HG03135 (cell line): ENCODE measurements around the gene PRAMEF20.

Experiments
- ATAC-seq: cut with Tn5 transposase; IDR thresholded peaks from one replicate; pipeline ENCODE4 v1.9.1; 2021; ENCODE audit warnings: mild to moderate bottlenecking, moderate library complexity; ENCODE audit not compliant: unreplicated experiment

PRAMEF20 gene

DNA sequence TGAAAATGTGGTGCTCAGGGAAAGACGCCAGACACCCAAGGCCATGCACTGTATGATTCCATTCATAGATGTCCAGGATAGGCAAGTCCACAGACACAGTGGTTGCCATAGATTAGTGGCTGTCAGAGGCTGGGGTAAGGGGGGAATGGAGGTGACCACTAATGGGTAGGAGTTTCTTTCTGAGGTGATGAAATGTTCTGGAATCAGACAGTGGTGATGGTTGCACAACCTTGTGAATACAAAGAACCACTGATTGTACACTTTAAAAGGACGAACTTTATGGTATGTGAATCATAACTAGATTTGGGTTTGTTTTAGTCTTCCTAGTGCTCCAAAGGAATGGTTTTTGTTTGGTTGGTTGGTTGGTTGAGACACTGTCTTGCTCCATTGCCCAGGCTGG, 51.7 kb downstream of the PRAMEF20 start:
- ATAC-seq, result no peak

DNA sequence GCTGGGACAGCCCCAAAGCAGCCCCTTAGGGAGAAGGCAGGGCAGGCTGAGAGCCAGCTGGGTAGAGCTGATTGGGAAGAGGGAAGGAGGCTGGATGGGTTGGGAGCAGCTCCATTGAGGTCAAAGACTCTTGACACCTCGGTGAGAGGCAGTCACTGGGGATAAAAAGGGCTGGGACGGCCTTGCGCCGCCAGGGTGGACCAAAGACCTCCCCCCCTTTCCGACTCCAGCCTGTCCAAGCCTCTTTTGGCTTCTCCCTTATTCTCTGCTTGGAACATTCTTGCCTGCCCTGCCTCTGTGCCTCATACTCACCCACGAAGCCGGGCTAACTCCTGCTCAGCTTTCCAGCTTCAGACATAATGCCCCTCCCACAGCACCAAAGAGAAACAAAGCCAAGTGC, 52.4 kb downstream of the PRAMEF20 start:
- no peak for ATAC-seq

GRCh38 chr1:13465515-13465914, 55.3 kb downstream of the PRAMEF20 start:
- ATAC-seq, result no peak

- ATAC-seq, result no peak
Observed at GRCh38 chr1:13469343-13469742, 59.1 kb downstream of the PRAMEF20 start.
